Liver (tissue), 3 donors: ENCODE measurements around the gene MBP.

Source experiments
- CTCF ChIP-seq: fragments of 150-350 bp; IDR thresholded peaks from 2 replicates; pipeline ENCODE4 v1.5.1; 2017; ENCODE audit warnings: improper control_type of control experiment, low read depth, low read length; ENCODE audit not compliant: missing input control
- FOXA1 ChIP-seq: IDR thresholded peaks from 2 replicates; pipeline ENCODE4 v1.6.1; 2016; ENCODE audit warnings: antibody characterized with exemption
- GABPA ChIP-seq, 2 donors: IDR thresholded peaks in 1 of 2; conservative IDR thresholded peaks in 1 of 2; 2 replicates each; pipeline ENCODE4 v1.6.1; 2016; ENCODE audit warnings: antibody characterized with exemption in 2 of 2, mild to moderate bottlenecking in 1 of 2, moderate library complexity in 1 of 2
- JUND ChIP-seq, 2 donors: IDR thresholded peaks; 2 replicates each; pipeline ENCODE4 v1.6.1; 2016; ENCODE audit warnings: antibody characterized with exemption in 2 of 2
- RAD21 ChIP-seq, 2 donors: IDR thresholded peaks; 2 replicates each; pipeline ENCODE4 v1.6.1; 2016; ENCODE audit warnings: antibody characterized with exemption in 2 of 2, mild to moderate bottlenecking in 2 of 2
- REST ChIP-seq: IDR thresholded peaks from 2 replicates; pipeline ENCODE4 v1.6.1; 2016; ENCODE audit warnings: antibody characterized with exemption, mild to moderate bottlenecking
- TAF1 ChIP-seq: conservative IDR thresholded peaks from 2 replicates; pipeline ENCODE4 v1.6.1; 2016; ENCODE audit warnings: antibody characterized with exemption, mild to moderate bottlenecking
- TF ChIP-seq, protein P1 (sequence below): IDR thresholded peaks from 2 replicates; pipeline ENCODE4 v1.6.1; 2016; ENCODE audit warnings: antibody characterized with exemption
- TF ChIP-seq, protein P2 (sequence below): IDR thresholded peaks from 2 replicates; pipeline ENCODE4 v1.6.1; 2016; ENCODE audit warnings: antibody characterized with exemption
- donor health status: healthy.
- donor health status: healthy.

DNA sequence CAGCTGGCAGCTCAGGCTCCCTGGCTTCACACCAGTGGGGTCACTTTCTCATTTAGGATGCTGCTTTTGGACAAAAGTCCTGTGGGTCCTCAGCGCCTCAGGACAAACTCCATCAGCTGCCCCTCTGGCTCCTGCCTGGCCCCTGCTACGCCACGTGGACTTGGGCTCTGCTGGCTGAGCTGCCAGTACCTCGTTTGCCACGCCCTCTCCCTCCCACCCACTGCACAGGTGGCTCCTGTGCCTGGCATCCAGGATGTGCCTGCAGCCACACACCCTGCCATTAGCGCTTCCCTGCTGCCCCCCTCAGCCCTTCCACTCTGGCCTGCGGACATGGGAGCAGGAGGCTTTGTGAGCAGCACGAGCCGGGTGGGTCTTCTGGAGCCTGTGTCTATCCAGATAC lies 191.3 kb downstream of the MBP start:
- TF ChIP-seq CTCF (no peak), TAF1 (no peak), RAD21 (IDR thresholded peaks at IDR 0.05) (no peak), JUND (IDR thresholded peaks at IDR 0.05) (no peak), FOXA1 (no peak), GABPA (IDR thresholded peaks at IDR 0.05 in 1 of 2, conservative IDR thresholded peaks at IDR 0.05 in 1 of 2) (no peak), REST (no peak)
- TF ChIP-seq, protein P1, sequence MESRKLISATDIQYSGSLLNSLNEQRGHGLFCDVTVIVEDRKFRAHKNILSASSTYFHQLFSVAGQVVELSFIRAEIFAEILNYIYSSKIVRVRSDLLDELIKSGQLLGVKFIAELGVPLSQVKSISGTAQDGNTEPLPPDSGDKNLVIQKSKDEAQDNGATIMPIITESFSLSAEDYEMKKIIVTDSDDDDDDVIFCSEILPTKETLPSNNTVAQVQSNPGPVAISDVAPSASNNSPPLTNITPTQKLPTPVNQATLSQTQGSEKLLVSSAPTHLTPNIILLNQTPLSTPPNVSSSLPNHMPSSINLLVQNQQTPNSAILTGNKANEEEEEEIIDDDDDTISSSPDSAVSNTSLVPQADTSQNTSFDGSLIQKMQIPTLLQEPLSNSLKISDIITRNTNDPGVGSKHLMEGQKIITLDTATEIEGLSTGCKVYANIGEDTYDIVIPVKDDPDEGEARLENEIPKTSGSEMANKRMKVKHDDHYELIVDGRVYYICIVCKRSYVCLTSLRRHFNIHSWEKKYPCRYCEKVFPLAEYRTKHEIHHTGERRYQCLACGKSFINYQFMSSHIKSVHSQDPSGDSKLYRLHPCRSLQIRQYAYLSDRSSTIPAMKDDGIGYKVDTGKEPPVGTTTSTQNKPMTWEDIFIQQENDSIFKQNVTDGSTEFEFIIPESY: no peak
- TF ChIP-seq, protein P2, sequence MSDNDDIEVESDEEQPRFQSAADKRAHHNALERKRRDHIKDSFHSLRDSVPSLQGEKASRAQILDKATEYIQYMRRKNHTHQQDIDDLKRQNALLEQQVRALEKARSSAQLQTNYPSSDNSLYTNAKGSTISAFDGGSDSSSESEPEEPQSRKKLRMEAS: no peak
